Coronary artery (tissue), 2 donors: ENCODE measurements around the gene SPAG9.
A peak's percentile ranks its signal among the peaks of the same experiment; 100 is the strongest.

Experiments used
- DNase-seq: peaks from one replicate; pipeline ENCODE4 v3.0.0-alpha.2; 2017; ENCODE audit warnings: low spot score
- H3K27ac ChIP-seq, 2 donors: fragments of 200-600 bp; sonication (generic); one replicate each; pipeline ENCODE4 v1.5.1; 2016 to 2019
- H3K4me3 ChIP-seq: fragments of 200-600 bp; sonication (generic); 2 replicates; pipeline ENCODE4 v1.5.1; 2016; ENCODE audit warnings: mild to moderate bottlenecking, moderate library complexity
- CTCF ChIP-seq: fragments of 200-600 bp; sonication (generic); IDR thresholded peaks from one replicate; pipeline ENCODE4 v1.5.1; 2019; ENCODE audit warnings: antibody characterized with exemption

The SPAG9 gene

GRCh38 chr17:51164911-51165679, 44.4 kb upstream of the SPAG9 start:
- Histone ChIP-seq H3K27ac (peak overlapping the region; percentile 92 to 93), H3K4me3 (peak overlapping the region; percentile 88)
- TF ChIP-seq CTCF, result no peak
- no peak for DNase-seq

DNA sequence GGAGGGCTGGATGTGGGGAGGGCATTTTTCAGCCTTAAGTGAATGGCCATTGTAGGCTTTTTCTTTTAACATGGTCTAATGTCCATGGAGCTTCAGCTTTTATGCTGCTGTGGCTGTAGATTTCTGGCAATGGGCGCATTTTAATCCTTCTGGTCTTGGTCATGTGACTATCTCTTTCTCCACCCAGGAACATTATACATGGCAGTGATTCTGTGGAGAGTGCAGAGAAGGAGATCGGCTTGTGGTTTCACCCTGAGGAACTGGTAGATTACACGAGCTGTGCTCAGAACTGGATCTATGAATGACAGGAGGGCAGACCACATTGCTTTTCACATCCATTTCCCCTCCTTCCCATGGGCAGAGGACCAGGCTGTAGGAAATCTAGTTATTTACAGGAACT, 40.9 kb upstream of the SPAG9 start:
- Histone ChIP-seq H3K27ac (no peak overlapping the region), H3K4me3 (no peak overlapping the region)
- no peak for TF ChIP-seq CTCF
- no peak for DNase-seq

DNA sequence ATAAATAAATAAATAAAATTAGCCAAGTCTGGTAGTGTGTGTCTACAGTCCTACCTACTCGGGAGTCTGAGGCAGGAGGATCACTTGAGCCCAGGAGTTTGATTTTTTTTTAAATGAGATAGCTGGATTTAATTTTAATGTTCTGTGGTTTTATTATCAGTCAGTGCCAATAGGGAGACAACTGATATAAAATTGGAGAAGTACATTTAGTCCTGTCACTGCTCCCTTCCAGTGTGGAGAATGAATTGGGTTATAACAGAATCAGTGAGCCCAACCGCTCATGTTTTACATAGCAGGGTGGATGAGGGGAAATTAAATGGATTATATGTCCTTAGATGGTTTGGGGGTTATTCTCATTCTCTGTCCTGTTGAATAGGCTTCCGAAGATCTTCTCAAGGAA, 38.9 kb upstream of the SPAG9 start:
- DNase-seq, result no peak
- H3K27ac ChIP-seq, result no peak overlapping the region
- H3K4me3 ChIP-seq, result no peak overlapping the region
- TF ChIP-seq CTCF, result no peak

DNA sequence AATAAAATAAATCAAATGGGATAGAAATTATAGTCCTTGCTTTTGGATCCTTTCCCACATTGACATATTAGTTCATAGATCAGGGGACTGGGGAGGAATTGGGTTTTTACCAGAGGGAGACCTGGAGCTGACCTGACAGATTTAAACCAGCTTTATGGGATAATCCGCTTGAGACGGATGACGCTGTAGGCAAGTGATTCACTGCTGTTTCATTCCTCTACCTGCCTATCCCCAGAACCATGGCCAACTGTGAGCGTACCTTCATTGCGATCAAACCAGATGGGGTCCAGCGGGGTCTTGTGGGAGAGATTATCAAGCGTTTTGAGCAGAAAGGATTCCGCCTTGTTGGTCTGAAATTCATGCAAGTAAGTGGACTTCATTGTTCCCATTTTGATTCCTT, 34.7 kb upstream of the SPAG9 start:
- DNase-seq, result no peak
- no peak overlapping the region for H3K4me3 ChIP-seq
- no peak for TF ChIP-seq CTCF
- H3K27ac ChIP-seq, result no peak overlapping the region

- no peak for DNase-seq
Measured at GRCh38 chr17:51154176-51154575, 33.5 kb upstream of the SPAG9 start.

GRCh38 chr17:51153210-51154072, 32.8 kb upstream of the SPAG9 start, which contains the start of gene NME1:
Gene NME1 (plus strand): TSS chr17:51153559. CDS start chr17:51155655, 2,096 bp downstream.
- peak within 1 kb of the TSS; percentile 73 for H3K4me3 ChIP-seq
- DNase-seq, result peak; percentile 98
- TF ChIP-seq CTCF, result no peak
- peak within 1 kb of the TSS; percentile 83 to 85 for H3K27ac ChIP-seq

More at GRCh38 chr17:51154176-51154575, 33.5 kb upstream of the SPAG9 start:
- Histone ChIP-seq H3K27ac (no peak overlapping the region), H3K4me3 (peak overlapping the region; percentile 73)
- TF ChIP-seq CTCF, result no peak
